ENCODE data around the gene CDC42BPA. TPM values are rescaled to one million over a fixed set of nuclear protein-coding genes. Genes with fewer than 3 reads are reported as not detected.
"Not testable (repeated sequence)": the region's sequence is repeated elsewhere in the genome, so short reads cannot be mapped to it uniquely, and the experiment has no call there.

Gene CDC42BPA
- total RNA-seq, 2 donors from 2014 or later, result 1.2 to 2.5 TPM

GRCh38 chr1:227170361-227171166 is 147.7 kb downstream of the CDC42BPA start:
- DNase-seq (no peak), ATAC-seq (no peak)
- H3K27me3 Mint-ChIP-seq, result peaks cover 32% of the 10 kb centered on the region
- H3K27ac Mint-ChIP-seq, result no peak overlapping the region
- H3K4me3 Mint-ChIP-seq, result no peak overlapping the region
- H3K4me1 Mint-ChIP-seq, result peaks cover 2% of the 10 kb centered on the region
- H3K36me3 Mint-ChIP-seq (ENCODE audit: low read depth), result peaks cover 3% of the 10 kb centered on the region
- H3K9me3 ChIP-seq (ENCODE audit: control insufficient read depth, low read length, poor library complexity, severe bottlenecking), result no peaks in the 10 kb centered on the region

- no peaks in the 10 kb centered on the region for H3K9me3 ChIP-seq (ENCODE audit: control insufficient read depth, low read length, poor library complexity, severe bottlenecking)
- Mint-ChIP-seq H3K4me1 (peaks cover 2% of the 10 kb centered on the region), H3K36me3 (ENCODE audit: low read depth) (peaks cover 3% of the 10 kb centered on the region), H3K27me3 (peaks cover 31% of the 10 kb centered on the region), H3K27ac (no peak overlapping the region), H3K4me3 (no peak overlapping the region)
- ATAC-seq (no peak), DNase-seq (no peak)
These were observed 148.9 kb downstream of the CDC42BPA start for GRCh38 chr1:227169343-227169742.

- no peak for DNase-seq
- H3K36me3 Mint-ChIP-seq (ENCODE audit: low read depth), result peaks cover 3% of the 10 kb centered on the region
- no peak overlapping the region for H3K4me3 Mint-ChIP-seq
- no peak for ATAC-seq
- peaks cover 38% of the 10 kb centered on the region for H3K27me3 Mint-ChIP-seq
- H3K4me1 Mint-ChIP-seq, result peaks cover 2% of the 10 kb centered on the region
- no peaks in the 10 kb centered on the region for H3K9me3 ChIP-seq (ENCODE audit: control insufficient read depth, low read length, poor library complexity, severe bottlenecking)
- H3K27ac Mint-ChIP-seq, result no peak overlapping the region
These were observed 150.8 kb downstream of the CDC42BPA start for GRCh38 chr1:227167276-227168101.

- DNase-seq, result no peak
- peaks cover 34% of the 10 kb centered on the region for H3K27me3 Mint-ChIP-seq
These were observed 151.7 kb downstream of the CDC42BPA start for GRCh38 chr1:227166559-227166958.

DNA sequence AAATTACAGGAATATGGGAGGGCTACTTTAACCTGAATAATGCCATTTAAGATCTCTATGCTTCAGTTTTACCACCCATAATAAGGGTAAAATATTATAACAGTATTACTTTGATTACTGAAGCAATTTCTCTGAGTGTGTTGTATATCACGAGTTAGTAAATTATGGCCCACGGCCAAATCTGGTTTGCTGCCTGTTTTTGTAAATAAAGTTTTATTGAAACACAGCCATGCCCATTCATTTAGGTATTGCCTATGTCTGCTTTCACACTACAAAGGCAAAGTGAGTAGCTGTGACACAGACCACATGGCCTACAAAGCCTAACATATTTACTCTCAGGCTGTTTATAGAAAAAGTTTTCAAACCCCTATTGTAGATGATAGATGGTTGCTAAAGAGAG is 156.8 kb downstream of the CDC42BPA start:
- Mint-ChIP-seq H3K4me3 (no peak overlapping the region), H3K27me3 (peaks cover 11% of the 10 kb centered on the region), H3K36me3 (ENCODE audit: low read depth) (no peaks in the 10 kb centered on the region), H3K4me1 (no peaks in the 10 kb centered on the region), H3K27ac (no peak overlapping the region)
- no peak for ATAC-seq
- no peak for DNase-seq
- H3K9me3 ChIP-seq (ENCODE audit: control insufficient read depth, low read length, poor library complexity, severe bottlenecking), result no peaks in the 10 kb centered on the region

More at GRCh38 chr1:227166559-227166958, 151.7 kb downstream of the CDC42BPA start:
- Mint-ChIP-seq H3K4me1 (peaks cover 2% of the 10 kb centered on the region), H3K36me3 (ENCODE audit: low read depth) (peaks cover 3% of the 10 kb centered on the region), H3K4me3 (no peak overlapping the region), H3K27ac (no peak overlapping the region)
- no peaks in the 10 kb centered on the region for H3K9me3 ChIP-seq (ENCODE audit: control insufficient read depth, low read length, poor library complexity, severe bottlenecking)
- ATAC-seq, result no peak

GRCh38 chr1:227156520-227156919 is 161.8 kb downstream of the CDC42BPA start:
- ATAC-seq (no peak), DNase-seq (no peak)
- peaks cover 2% of the 10 kb centered on the region for H3K36me3 Mint-ChIP-seq (ENCODE audit: low read depth)
- no peaks in the 10 kb centered on the region for H3K9me3 ChIP-seq (ENCODE audit: control insufficient read depth, low read length, poor library complexity, severe bottlenecking)
- H3K27ac Mint-ChIP-seq, result no peak overlapping the region
- H3K4me1 Mint-ChIP-seq, result no peaks in the 10 kb centered on the region
- peaks cover 4% of the 10 kb centered on the region for H3K27me3 Mint-ChIP-seq
- no peak overlapping the region for H3K4me3 Mint-ChIP-seq

DNA sequence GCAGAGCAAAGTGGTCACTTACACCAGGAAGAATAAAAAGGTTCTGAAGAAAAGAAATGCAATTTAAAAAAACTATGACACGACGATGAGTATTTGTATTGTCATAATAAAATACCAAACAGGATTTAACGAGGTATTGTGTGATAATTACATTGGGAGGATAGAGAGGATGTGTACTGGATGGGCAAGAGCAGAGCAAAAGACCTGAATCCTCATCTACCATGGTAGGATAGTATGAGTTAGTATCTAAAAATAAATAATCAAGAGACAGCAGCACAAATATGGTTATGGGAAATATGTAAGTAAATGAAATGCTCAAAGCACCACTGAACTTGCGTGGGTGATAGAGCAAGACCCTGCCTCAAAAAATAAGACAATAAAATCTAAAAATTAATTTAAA is 162.6 kb downstream of the CDC42BPA start:
- Mint-ChIP-seq H3K36me3 (ENCODE audit: low read depth) (peaks cover 2% of the 10 kb centered on the region), H3K27me3 (peaks cover 4% of the 10 kb centered on the region), H3K4me3 (no peak overlapping the region), H3K27ac (no peak overlapping the region), H3K4me1 (no peaks in the 10 kb centered on the region)
- ATAC-seq (no peak), DNase-seq (no peak)
- no peaks in the 10 kb centered on the region for H3K9me3 ChIP-seq (ENCODE audit: control insufficient read depth, low read length, poor library complexity, severe bottlenecking)

DNA sequence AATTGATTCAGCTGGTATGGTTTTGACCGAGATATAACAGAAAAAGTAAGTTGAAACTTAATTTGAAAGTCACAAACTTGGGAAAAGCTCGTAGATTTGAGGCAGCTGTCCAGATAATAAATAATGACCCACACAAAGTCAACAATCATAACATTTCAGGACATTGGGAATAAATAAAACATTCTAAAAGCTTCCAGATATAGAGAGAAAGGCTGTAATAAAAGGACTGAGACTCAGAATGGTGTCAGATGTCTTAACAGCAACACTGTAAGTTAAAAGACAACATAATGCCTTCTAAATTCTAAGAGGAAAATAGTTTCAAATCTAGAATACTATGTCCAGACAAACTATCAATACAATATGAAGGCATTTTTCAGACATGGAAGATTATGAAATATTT is 163.3 kb downstream of the CDC42BPA start:
- ATAC-seq, result no peak
- H3K4me3 Mint-ChIP-seq, result no peak overlapping the region
- H3K27ac Mint-ChIP-seq, result no peak overlapping the region

DNA sequence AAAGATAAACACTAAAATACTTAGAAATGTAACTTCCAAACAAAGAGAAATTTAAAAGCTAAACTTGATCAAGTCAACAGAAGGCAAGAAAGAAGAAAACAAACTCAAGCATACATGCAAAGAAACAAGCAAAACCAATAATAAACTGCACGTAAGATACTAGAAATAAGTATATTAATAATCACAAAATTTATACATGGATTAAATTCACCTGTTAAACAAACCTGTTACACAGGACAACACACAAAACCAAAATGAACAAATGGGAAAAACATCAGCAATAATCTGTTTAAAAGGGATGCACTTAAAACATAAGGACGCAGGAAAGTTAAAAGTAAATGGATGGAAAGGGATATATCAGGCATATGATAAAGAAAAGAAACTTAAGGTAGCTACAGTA is 165.8 kb downstream of the CDC42BPA start:
- H3K9me3 ChIP-seq (ENCODE audit: control insufficient read depth, low read length, poor library complexity, severe bottlenecking), result no peaks in the 10 kb centered on the region
- Mint-ChIP-seq H3K4me3 (no peak overlapping the region), H3K27ac (no peak overlapping the region), H3K4me1 (no peaks in the 10 kb centered on the region), H3K36me3 (ENCODE audit: low read depth) (peaks cover 2% of the 10 kb centered on the region), H3K27me3 (peaks cover 13% of the 10 kb centered on the region)
- DNase-seq (no peak), ATAC-seq (no peak)

More for the DNA sequence above, 163.3 kb downstream of the CDC42BPA start:
- DNase-seq, result no peak
- H3K9me3 ChIP-seq (ENCODE audit: control insufficient read depth, low read length, poor library complexity, severe bottlenecking), result no peaks in the 10 kb centered on the region
- H3K27me3 Mint-ChIP-seq, result peaks cover 6% of the 10 kb centered on the region
- H3K36me3 Mint-ChIP-seq (ENCODE audit: low read depth), result peaks cover 2% of the 10 kb centered on the region
- H3K4me1 Mint-ChIP-seq, result no peaks in the 10 kb centered on the region

GRCh38 chr1:227140376-227140775 is 177.9 kb downstream of the CDC42BPA start:
- H3K4me1 Mint-ChIP-seq, result no peaks in the 10 kb centered on the region
- no peak overlapping the region for H3K4me3 Mint-ChIP-seq
- DNase-seq, result no peak
- ATAC-seq, result no peak
- peaks cover 9% of the 10 kb centered on the region for H3K27me3 Mint-ChIP-seq
- no peaks in the 10 kb centered on the region for H3K9me3 ChIP-seq (ENCODE audit: control insufficient read depth, low read length, poor library complexity, severe bottlenecking)
- no peak overlapping the region for H3K27ac Mint-ChIP-seq
- H3K36me3 Mint-ChIP-seq (ENCODE audit: low read depth), result no peaks in the 10 kb centered on the region

DNA sequence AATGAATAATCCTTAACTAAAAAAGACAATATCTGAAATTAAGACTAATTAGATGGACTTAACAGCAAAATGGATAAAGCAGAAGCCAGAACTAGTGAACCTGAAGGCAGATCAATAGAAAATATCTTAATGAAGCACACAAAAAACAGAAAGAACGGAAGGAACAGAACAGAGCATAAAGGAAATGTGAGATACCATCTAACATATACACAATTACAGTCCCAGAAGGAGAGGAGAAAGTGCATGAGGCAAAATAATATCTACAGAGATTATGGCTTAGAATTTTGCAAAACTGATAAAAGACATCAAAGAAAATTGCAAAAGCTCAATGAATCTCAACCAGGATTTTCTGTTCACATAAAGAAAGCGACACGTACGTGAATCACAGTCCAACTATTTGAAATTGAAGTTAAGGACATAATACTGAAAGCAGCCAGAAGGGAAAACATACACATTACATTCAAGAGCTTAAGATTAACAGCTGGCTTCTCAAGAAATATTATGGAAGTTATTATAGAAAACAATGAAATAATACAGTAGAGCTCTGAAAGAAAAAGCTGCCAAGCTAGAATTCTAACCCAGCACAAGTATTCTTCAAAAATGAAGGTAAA is 182.0 kb downstream of the CDC42BPA start:
- H3K27ac Mint-ChIP-seq, result no peak overlapping the region
- ATAC-seq, result no peak

DNA sequence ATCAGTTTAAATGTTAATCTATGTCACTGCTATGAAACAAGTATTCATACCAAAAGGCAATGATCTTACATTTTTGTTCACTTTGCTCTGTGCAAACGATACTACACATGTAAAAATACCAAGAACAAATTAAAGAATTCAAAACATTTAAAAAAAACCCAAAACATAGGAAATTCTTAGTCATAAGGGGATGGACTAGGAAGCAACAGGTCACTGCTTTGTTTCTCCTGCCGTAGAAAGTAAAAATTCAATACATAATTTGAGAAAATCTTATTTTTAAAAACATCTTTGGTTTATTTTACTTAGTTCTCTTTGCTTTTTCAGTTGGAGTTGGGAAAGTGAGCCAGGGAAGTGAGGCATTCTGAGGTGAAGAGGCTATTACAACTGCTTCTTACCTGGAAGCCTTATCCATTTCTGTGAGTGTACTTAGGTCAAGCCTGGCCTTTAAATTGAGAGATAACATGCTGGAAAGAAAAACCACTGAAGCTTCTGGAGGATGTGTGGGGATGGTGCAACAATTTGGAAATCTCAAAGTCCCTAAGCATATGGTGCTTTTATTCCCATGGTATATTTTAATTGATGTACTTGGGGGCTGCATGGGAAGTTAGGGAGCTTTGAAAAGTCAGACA is 183.5 kb downstream of the CDC42BPA start:
- H3K4me3 Mint-ChIP-seq, result no peak overlapping the region
- H3K4me1 Mint-ChIP-seq, result no peaks in the 10 kb centered on the region

More for the DNA sequence above, 182.0 kb downstream of the CDC42BPA start:
- Mint-ChIP-seq H3K4me3 (no peak overlapping the region), H3K27me3 (peaks cover 23% of the 10 kb centered on the region), H3K4me1 (no peaks in the 10 kb centered on the region), H3K36me3 (ENCODE audit: low read depth) (peaks cover 4% of the 10 kb centered on the region)
- DNase-seq, result no peak
- no peaks in the 10 kb centered on the region for H3K9me3 ChIP-seq (ENCODE audit: control insufficient read depth, low read length, poor library complexity, severe bottlenecking)

DNA sequence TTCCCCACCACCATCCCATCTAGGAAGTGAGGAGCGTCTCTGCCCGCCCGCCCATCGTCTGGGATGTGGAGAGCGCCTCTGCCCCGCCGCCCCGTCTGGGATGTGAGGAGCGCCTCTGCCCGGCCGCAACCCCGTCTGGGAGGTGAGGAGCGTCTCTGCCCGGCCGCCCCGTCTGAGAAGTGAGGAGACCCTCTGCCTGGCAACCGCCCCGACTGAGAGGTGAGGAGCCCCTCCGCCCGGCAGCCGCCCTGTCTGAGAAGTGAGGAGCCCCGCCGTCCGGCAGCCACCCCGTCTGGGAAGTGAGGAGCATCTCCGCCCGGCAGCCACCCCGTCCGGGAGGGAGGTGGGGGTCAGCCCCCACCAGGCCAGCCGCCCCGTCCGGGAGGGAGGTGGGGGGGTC is 185.6 kb downstream of the CDC42BPA start:
- not testable (repeated sequence) for H3K9me3 ChIP-seq (ENCODE audit: control insufficient read depth, low read length, poor library complexity, severe bottlenecking); H3K27ac Mint-ChIP-seq; H3K4me3 Mint-ChIP-seq; H3K4me1 Mint-ChIP-seq; DNase-seq; H3K36me3 Mint-ChIP-seq (ENCODE audit: low read depth); ATAC-seq
- peaks cover 27% of the 10 kb centered on the region for H3K27me3 Mint-ChIP-seq

More for the DNA sequence above, 183.5 kb downstream of the CDC42BPA start:
- Mint-ChIP-seq H3K27ac (no peak overlapping the region), H3K27me3 (peaks cover 23% of the 10 kb centered on the region), H3K36me3 (ENCODE audit: low read depth) (peaks cover 4% of the 10 kb centered on the region)
- DNase-seq, result no peak
- H3K9me3 ChIP-seq (ENCODE audit: control insufficient read depth, low read length, poor library complexity, severe bottlenecking), result no peaks in the 10 kb centered on the region
- ATAC-seq, result no peak

Measured in T-helper 17 cell (primary cell).